22Rv1 (cell line): Measurements from ENCODE around the gene IL17RA.
A peak's percentile ranks its signal among the peaks of the same experiment; 100 is the strongest.

Source experiments
- H3K27ac ChIP-seq: fragments of 450-650 bp; 2 replicates; pipeline ENCODE4 v1.5.1; 2017
- CTCF ChIP-seq: fragments of 450-650 bp; IDR thresholded peaks from 2 replicates; pipeline ENCODE4 v1.5.1; 2017; ENCODE audit warnings: mild to moderate bottlenecking
- ZFX ChIP-seq: fragments of 450-650 bp; IDR thresholded peaks from 2 replicates; pipeline ENCODE4 v1.6.1; 2017; ENCODE audit warnings: antibody characterized with exemption, borderline replicate concordance

Gene IL17RA

GRCh38 chr22:17164392-17165024 is 79.7 kb downstream of the IL17RA start:
- H3K27ac ChIP-seq = no peak overlapping the region
- no peak for TF ChIP-seq ZFX
- peak; percentile 24; the same call in 1 of the 2 replicates for TF ChIP-seq CTCF
